H1 (cell line): ENCODE results near the gene TMPRSS3. TPM values are rescaled to one million over a fixed set of nuclear protein-coding genes. Genes with fewer than 3 reads are reported as not detected.

Experiments used
- BRCA1 ChIP-seq: IDR thresholded peaks from 2 replicates; pipeline ENCODE4 v1.6.1; 2012; ENCODE audit warnings: low read depth, low read length, improper control_type of control experiment
- CHD1 ChIP-seq: IDR thresholded peaks from 2 replicates; pipeline ENCODE4 v1.6.1; 2012; ENCODE audit warnings: low read depth, low read length, improper control_type of control experiment
- HDAC2 ChIP-seq, 2 experiments: fragments of 300-600 bp in 1 of 2; sonication (generic) in 1 of 2; IDR thresholded peaks; 2 replicates each; pipeline ENCODE4 v1.6.1; 2011 to 2012; ENCODE audit warnings: low read depth in 2 of 2, low read length in 2 of 2, mild to moderate bottlenecking in 2 of 2, moderate library complexity in 2 of 2, borderline replicate concordance in 1 of 2, inconsistent platforms in 1 of 2
- RBBP5 ChIP-seq: IDR thresholded peaks from 2 replicates; pipeline ENCODE4 v1.7.1; 2012; ENCODE audit warnings: low read depth, mild to moderate bottlenecking, inconsistent platforms, low read length, moderate library complexity, borderline replicate concordance
- RNF2 ChIP-seq: fragments of 200-900, 300-1000 bp; sonication (generic); IDR thresholded peaks from 2 replicates; pipeline ENCODE4 v1.7.1; 2016; ENCODE audit warnings: borderline replicate concordance, low read depth, mild to moderate bottlenecking, antibody characterized with exemption, low read length; ENCODE audit not compliant: poor library complexity, severe bottlenecking; ENCODE audit errors: missing control alignments
- SP1 ChIP-seq: IDR thresholded peaks from 2 replicates; pipeline ENCODE4 v1.6.1; 2011; ENCODE audit warnings: low read depth, low read length
- polyA plus RNA-seq, 7 experiments: library from polyadenylated mRNA; depleted of rRNA in 3 of 7; stranded (reverse) in 5 of 7; unstranded in 2 of 7; fragments of >200 nt in 5 of 7; fragments of 200-250 nt in 2 of 7; gene quantifications; 1 replicate in 5 of 7; 2 replicates in 1 of 7; 4 replicates in 1 of 7; pipeline versions ENCODE4 v1.2.1 to v1.2.3, GENCODE V29; 2011 to 2013; ENCODE audit warnings: missing spikeins in 2 of 7, mixed read lengths in 2 of 7
- total RNA-seq: library from RNA; stranded (reverse); fragmentation: NEBNext Ultra II Directional; extraction: Animal tissue kit (Norgen Biotek cat#: 25700); gene quantifications from 2 replicates; pipeline ENCODE4 v1.2.1, GENCODE V29; 2021
- TF ChIP-seq, protein P1 (sequence below): IDR thresholded peaks from 2 replicates; pipeline ENCODE4 v1.6.1; 2011; ENCODE audit warnings: low read length, improper control_type of control experiment

The TMPRSS3 gene
- total and polyA plus RNA-seq, 2 of the 8 experiments (the other 6 are each of a cell fraction or from before 2014, with no cell fraction given) = 0.38 TPM; not detected in 1

DNA sequence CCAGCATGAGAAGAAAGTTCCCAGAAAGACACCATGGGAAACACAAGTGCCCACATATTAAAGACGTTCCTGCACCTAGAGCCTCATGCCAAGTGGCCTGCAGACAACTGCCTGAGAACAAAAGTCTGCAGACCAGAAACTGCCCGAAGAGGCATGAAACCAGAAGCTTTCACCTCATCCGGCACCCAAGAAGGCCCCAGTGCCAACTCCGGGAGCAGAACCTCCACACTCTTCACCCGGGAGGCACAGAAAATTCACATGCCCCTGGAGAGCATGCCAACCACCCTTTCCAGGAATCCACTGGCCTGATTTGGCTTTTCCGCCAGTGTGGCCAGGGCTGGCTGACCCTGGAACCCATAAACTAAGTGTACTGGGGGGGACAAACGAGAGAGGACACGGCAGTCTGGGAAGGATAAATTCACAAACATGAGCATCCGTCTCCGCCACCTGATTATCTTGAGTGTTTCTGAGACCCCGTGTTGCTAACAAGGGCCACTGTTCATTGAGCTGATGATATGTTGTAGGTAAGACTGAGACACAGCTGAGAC, 51.8 kb downstream of the TMPRSS3 start (continued):
- TF ChIP-seq RBBP5 = no peak
- TF ChIP-seq RNF2 = no peak
- TF ChIP-seq, protein P1, sequence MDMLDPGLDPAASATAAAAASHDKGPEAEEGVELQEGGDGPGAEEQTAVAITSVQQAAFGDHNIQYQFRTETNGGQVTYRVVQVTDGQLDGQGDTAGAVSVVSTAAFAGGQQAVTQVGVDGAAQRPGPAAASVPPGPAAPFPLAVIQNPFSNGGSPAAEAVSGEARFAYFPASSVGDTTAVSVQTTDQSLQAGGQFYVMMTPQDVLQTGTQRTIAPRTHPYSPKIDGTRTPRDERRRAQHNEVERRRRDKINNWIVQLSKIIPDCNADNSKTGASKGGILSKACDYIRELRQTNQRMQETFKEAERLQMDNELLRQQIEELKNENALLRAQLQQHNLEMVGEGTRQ = no peak
- TF ChIP-seq SP1 = no peak
- no peak for TF ChIP-seq BRCA1
- no peak for TF ChIP-seq CHD1
- no peak for TF ChIP-seq HDAC2 (IDR thresholded peaks at IDR 0.05; ENCODE audit: borderline replicate concordance in 1 of 2, low read depth in 2 of 2, low read length in 2 of 2)
- TF ChIP-seq, all 59 proteins: peak for 0
